PFSK-1 (cell line): Measurements from ENCODE around the gene PNLDC1.

Source experiments
- FOXP2 ChIP-seq: optimal IDR thresholded peaks from 2 replicates; pipeline ENCODE3; 2011; ENCODE audit warnings: borderline replicate concordance, control low read depth, inconsistent platforms; ENCODE audit not compliant: insufficient read depth; ENCODE audit errors: extremely low read length, extremely low read depth
- POLR2AphosphoS5 ChIP-seq: IDR thresholded peaks from 2 replicates; pipeline ENCODE4 v1.6.1; 2012; ENCODE audit warnings: low read depth, mild to moderate bottlenecking, control low read depth, low read length, moderate library complexity
- REST ChIP-seq, 2 experiments: IDR thresholded peaks; 2 replicates each; pipeline versions ENCODE4 v1.6.1 to v1.8.0; 2011 to 2012; ENCODE audit warnings: low read depth in 2 of 2, low read length in 2 of 2, control low read depth in 1 of 2, inconsistent platforms in 1 of 2, mild to moderate bottlenecking in 1 of 2, moderate library complexity in 1 of 2; ENCODE audit not compliant: insufficient read depth in 1 of 2
- SIN3A ChIP-seq: IDR thresholded peaks from 2 replicates; pipeline ENCODE4 v1.6.1; 2012; ENCODE audit warnings: mild to moderate bottlenecking, low read length, moderate library complexity, borderline replicate concordance; ENCODE audit not compliant: insufficient read depth
- TAF1 ChIP-seq: IDR thresholded peaks from 2 replicates; pipeline ENCODE4 v1.6.1; 2012; ENCODE audit warnings: low read length, control low read depth, borderline replicate concordance; ENCODE audit not compliant: insufficient read depth

- TF ChIP-seq FOXP2 (no peak), POLR2AphosphoS5 (no peak), TAF1 (no peak), REST (IDR thresholded peaks at IDR 0.05; ENCODE audit: insufficient read depth in 1 of 2, low read depth in 2 of 2, low read length in 2 of 2) (no peak), SIN3A (no peak)
Measured at GRCh38 chr6:159833556-159833955, 33.5 kb downstream of the PNLDC1 start.
